SHP77 (cell line): ENCODE data around the gene MORN1.
"Not testable (repeated sequence)": the region's sequence is repeated elsewhere in the genome, so short reads cannot be mapped to it uniquely, and the experiment has no call there.

Experiments
- DNase-seq, 2 experiments: peaks; one replicate each; lab custom pipeline; 2025; lab: John Stamatoyannopoulos, UW

MORN1 gene

GRCh38 chr1:2304282-2304681, 87.1 kb downstream of the MORN1 start:
- DNase-seq, result no peak

- no peak for DNase-seq
Observed at GRCh38 chr1:2303781-2304180, 87.6 kb downstream of the MORN1 start.

GRCh38 chr1:2303016-2303775, 88.2 kb downstream of the MORN1 start:
- no peak for DNase-seq

GRCh38 chr1:2302292-2302925, 88.9 kb downstream of the MORN1 start:
- DNase-seq, result no peak

- DNase-seq, result no peak
Observed at GRCh38 chr1:2301607-2302291, 89.6 kb downstream of the MORN1 start.

GRCh38 chr1:2300851-2301606, 90.3 kb downstream of the MORN1 start:
- DNase-seq, result no peak

GRCh38 chr1:2300004-2300771, 91.2 kb downstream of the MORN1 start:
- no peak for DNase-seq

- no peak for DNase-seq
Observed at GRCh38 chr1:2299131-2299627, 92.2 kb downstream of the MORN1 start.

GRCh38 chr1:2298685-2299084, 92.7 kb downstream of the MORN1 start:
- no peak for DNase-seq

- no peak for DNase-seq
Observed at GRCh38 chr1:2297246-2298011, 93.9 kb downstream of the MORN1 start.

- no peak for DNase-seq
Observed at GRCh38 chr1:2296614-2297013, 94.7 kb downstream of the MORN1 start.

- DNase-seq, result not testable (repeated sequence)
Observed at GRCh38 chr1:2296211-2296610, 95.1 kb downstream of the MORN1 start.

GRCh38 chr1:2295526-2295925, 95.8 kb downstream of the MORN1 start:
- DNase-seq, result no peak

- DNase-seq, result no peak
Observed at GRCh38 chr1:2294725-2295078, 96.7 kb downstream of the MORN1 start.

GRCh38 chr1:2294033-2294724, 97.2 kb downstream of the MORN1 start:
- DNase-seq, result no peak

- no peak for DNase-seq
Observed at GRCh38 chr1:2292725-2293450, 98.5 kb downstream of the MORN1 start.

GRCh38 chr1:2291577-2291976, 99.8 kb downstream of the MORN1 start:
- DNase-seq, result no peak

GRCh38 chr1:2290595-2291510, 100.5 kb downstream of the MORN1 start:
- no peak for DNase-seq
